CD14-positive monocyte (primary cell): Measurements from ENCODE around the gene OR2T5. TPM values are rescaled to one million over a fixed set of nuclear protein-coding genes. Genes with fewer than 3 reads are reported as not detected.
"Not testable (repeated sequence)": the region's sequence is repeated elsewhere in the genome, so short reads cannot be mapped to it uniquely, and the experiment has no call there.

Experiments
- DNase-seq, 3 donors: peaks; one replicate each; pipeline ENCODE4 v3.0.0-alpha.2; 2011 to 2022
- H2AFZ ChIP-seq: 2 replicates; pipeline ENCODE4 v1.6.0; 2012; ENCODE audit warnings: mild to moderate bottlenecking, low read depth, low read length, inconsistent platforms; ENCODE audit not compliant: insufficient read depth, poor library complexity, severe bottlenecking
- H3K27ac ChIP-seq, 2 donors: 1 replicate in 1 of 2; 2 replicates in 1 of 2; pipeline ENCODE4 v1.5.1; 2012 to 2013; ENCODE audit warnings: low read length in 2 of 2, control low read depth in 1 of 2, inconsistent platforms in 1 of 2, low read depth in 1 of 2, mild to moderate bottlenecking in 1 of 2
- H3K27me3 ChIP-seq, 2 donors: one replicate each; pipeline versions ENCODE4 v1.6.0 to v1.6.1; 2011 to 2013; ENCODE audit warnings: low read length in 2 of 2; ENCODE audit not compliant: control insufficient read depth in 2 of 2, insufficient read depth in 2 of 2
- H3K36me3 ChIP-seq, 2 donors: replicated peaks in 1 of 2; 1 replicate in 1 of 2; 2 replicates in 1 of 2; pipeline versions ENCODE4 v1.5.1 to v1.6.1; 2012 to 2013; ENCODE audit warnings: low read length in 2 of 2, control low read depth in 1 of 2, inconsistent platforms in 1 of 2, mild to moderate bottlenecking in 1 of 2; ENCODE audit not compliant: insufficient read depth in 2 of 2, control insufficient read depth in 1 of 2
- H3K4me1 ChIP-seq, 2 donors: 1 replicate in 1 of 2; 2 replicates in 1 of 2; pipeline versions ENCODE4 v1.5.1 to v1.6.1; 2012 to 2013; ENCODE audit warnings: low read length in 2 of 2, control low read depth in 1 of 2, inconsistent platforms in 1 of 2, mild to moderate bottlenecking in 1 of 2, moderate library complexity in 1 of 2; ENCODE audit not compliant: insufficient read depth in 2 of 2, control insufficient read depth in 1 of 2
- H3K4me2 ChIP-seq: replicated peaks from 2 replicates; pipeline ENCODE3; 2012; ENCODE audit warnings: low read length, moderate library complexity, mild to moderate bottlenecking; ENCODE audit not compliant: poor library complexity, severe bottlenecking; ENCODE audit errors: extremely low read depth
- H3K4me3 ChIP-seq, 3 experiments: fragments of 200-600 bp in 1 of 3; sonication (generic) in 1 of 3; replicated peaks in 1 of 3; 1 replicate in 2 of 3; 2 replicates in 1 of 3; pipeline ENCODE4 v1.5.1; 2011 to 2013; ENCODE audit warnings: low read length in 3 of 3, mild to moderate bottlenecking in 3 of 3, control low read depth in 2 of 3, low read depth in 2 of 3, inconsistent platforms in 1 of 3, moderate library complexity in 1 of 3
- H3K79me2 ChIP-seq: 2 replicates; pipeline ENCODE4 v1.6.0; 2012; ENCODE audit warnings: mild to moderate bottlenecking, control low read depth, inconsistent platforms, low read length, moderate library complexity; ENCODE audit not compliant: insufficient read depth
- H3K9ac ChIP-seq: 2 replicates; pipeline ENCODE4 v1.6.0; 2017; ENCODE audit warnings: low read length, mild to moderate bottlenecking; ENCODE audit not compliant: insufficient read depth, poor library complexity, severe bottlenecking
- H3K9me3 ChIP-seq, 2 donors: replicated peaks in 1 of 2; 1 replicate in 1 of 2; 2 replicates in 1 of 2; pipeline versions ENCODE4 v1.5.1 to v1.6.1; 2012 to 2013; ENCODE audit warnings: low read length in 2 of 2, control low read depth in 1 of 2; ENCODE audit not compliant: control insufficient read depth in 1 of 2, insufficient read depth in 1 of 2
- H4K20me1 ChIP-seq: 2 replicates; pipeline ENCODE4 v1.6.0; 2012; ENCODE audit warnings: mild to moderate bottlenecking, low read length, control low read depth, moderate library complexity; ENCODE audit not compliant: insufficient read depth
- H3K27ac Mint-ChIP-seq, 7 donors: one replicate each; pipeline ENCODE4 v1.8.0; 2020; ENCODE audit warnings: mild to moderate bottlenecking in 7 of 7, mixed read lengths in 7 of 7, moderate library complexity in 6 of 7, inconsistent platforms in 2 of 7
- H3K27me3 Mint-ChIP-seq, 3 donors: one replicate each; pipeline ENCODE4 v1.8.0; 2021 to 2022; ENCODE audit warnings: low read depth in 3 of 3, mild to moderate bottlenecking in 3 of 3, mixed read lengths in 3 of 3, moderate library complexity in 3 of 3, inconsistent platforms in 1 of 3
- H3K36me3 Mint-ChIP-seq, 2 donors: one replicate each; pipeline ENCODE4 v1.8.0; 2020; ENCODE audit warnings: mixed read lengths in 2 of 2, inconsistent platforms in 1 of 2, mild to moderate bottlenecking in 1 of 2
- H3K4me1 Mint-ChIP-seq: one replicate; pipeline ENCODE4 v1.8.0; 2020; ENCODE audit warnings: mild to moderate bottlenecking, mixed read lengths
- H3K4me3 Mint-ChIP-seq, 2 donors: one replicate each; pipeline ENCODE4 v1.8.0; 2020; ENCODE audit warnings: mild to moderate bottlenecking in 2 of 2, mixed read lengths in 2 of 2, moderate library complexity in 1 of 2
- H3K9me3 Mint-ChIP-seq, 7 donors: one replicate each; pipeline ENCODE4 v1.8.0; 2020 to 2022; ENCODE audit warnings: mixed read lengths in 7 of 7, mild to moderate bottlenecking in 6 of 7, moderate library complexity in 6 of 7, inconsistent platforms in 2 of 7
- WGBS: methylation state at CpG from one replicate; pipeline ENCODE4 v1.1.5; 2013; ENCODE audit warnings: missing lambda C conversion rate; ENCODE audit not compliant: insufficient coverage; 5-methylcytosine and 5-hydroxymethylcytosine counted together
- intact Hi-C, 2 donors: fragments of 100-400 bp; cut with micrococcal nuclease; formaldehyde crosslinking; loops; one replicate each; pipeline versions ENCODE4 v1.15.0 to v1.15.1; 2023
- polyA plus RNA-seq, 3 donors: library from polyadenylated mRNA; depleted of rRNA in 1 of 3; unstranded in 2 of 3; stranded (reverse) in 1 of 3; fragments of 300-500 nt in 2 of 3; fragments of >200 nt in 1 of 3; fragmentation: Illumina TruSeq in 2 of 3; gene quantifications; 1 replicate in 2 of 3; 2 replicates in 1 of 3; pipeline ENCODE4 v1.2.3, GENCODE V29; 2012 to 2021
- TF ChIP-seq, protein P1 (sequence below): fragments of 200-600 bp; IDR thresholded peaks from one replicate; pipeline ENCODE4 v1.8.0; 2022; ENCODE audit warnings: antibody characterized with exemption, mild to moderate bottlenecking

The OR2T5 gene
- polyA plus RNA-seq, 3 donors = not detected

DNA sequence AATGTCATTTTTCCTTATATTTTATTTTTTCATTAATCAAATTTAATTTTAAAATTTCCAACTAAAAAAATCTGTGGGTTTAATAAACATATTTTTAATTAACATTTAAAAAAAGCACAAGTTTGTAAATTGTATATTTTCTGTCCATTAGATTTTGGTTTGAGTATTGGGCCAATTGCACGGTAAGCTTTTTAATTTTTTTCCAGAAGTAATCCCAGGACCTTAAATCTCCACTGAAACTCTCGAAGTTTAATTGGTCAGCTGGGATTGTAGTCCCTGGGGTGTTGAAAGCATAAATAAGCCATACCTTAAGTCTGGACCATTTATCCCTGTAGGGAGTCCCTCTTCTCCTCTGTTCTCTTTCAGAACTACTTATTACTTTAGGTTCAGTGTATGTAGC, 19.4 kb downstream of the OR2T5 start, which contains the start of gene OR2G6:
Gene OR2G6 (plus strand): TSS at position 301 of the 400 bp plus-strand sequence. CDS start 13,574 bp downstream, outside the sequence.
- H3K4me3 Mint-ChIP-seq, H3K9me3 Mint-ChIP-seq, H3K4me3 ChIP-seq, H3K27me3 ChIP-seq, H3K79me2 ChIP-seq, H3K4me1 ChIP-seq, H3K36me3 ChIP-seq, H3K9me3 ChIP-seq, H3K27ac ChIP-seq, H3K36me3 Mint-ChIP-seq, H3K9ac ChIP-seq, H3K4me1 Mint-ChIP-seq, H3K4me2 ChIP-seq, H2AFZ ChIP-seq, DNase-seq, H3K27ac Mint-ChIP-seq, H3K27me3 Mint-ChIP-seq, intact Hi-C loops, H4K20me1 ChIP-seq: not testable (repeated sequence)
- WGBS = no CpG with 5 or more reads among the region's 2 CpGs

- H3K27me3 ChIP-seq, H3K27ac Mint-ChIP-seq, H3K79me2 ChIP-seq, H3K4me1 Mint-ChIP-seq, H4K20me1 ChIP-seq, H3K27ac ChIP-seq, H3K36me3 Mint-ChIP-seq, DNase-seq, H3K9me3 Mint-ChIP-seq, H3K4me3 ChIP-seq, H2AFZ ChIP-seq, H3K27me3 Mint-ChIP-seq, H3K4me1 ChIP-seq, intact Hi-C loops, H3K4me3 Mint-ChIP-seq, H3K9me3 ChIP-seq, H3K4me2 ChIP-seq, H3K9ac ChIP-seq, H3K36me3 ChIP-seq: not testable (repeated sequence)
Observed at GRCh38 chr1:248510217-248510616, 21.8 kb downstream of the OR2T5 start.

DNA sequence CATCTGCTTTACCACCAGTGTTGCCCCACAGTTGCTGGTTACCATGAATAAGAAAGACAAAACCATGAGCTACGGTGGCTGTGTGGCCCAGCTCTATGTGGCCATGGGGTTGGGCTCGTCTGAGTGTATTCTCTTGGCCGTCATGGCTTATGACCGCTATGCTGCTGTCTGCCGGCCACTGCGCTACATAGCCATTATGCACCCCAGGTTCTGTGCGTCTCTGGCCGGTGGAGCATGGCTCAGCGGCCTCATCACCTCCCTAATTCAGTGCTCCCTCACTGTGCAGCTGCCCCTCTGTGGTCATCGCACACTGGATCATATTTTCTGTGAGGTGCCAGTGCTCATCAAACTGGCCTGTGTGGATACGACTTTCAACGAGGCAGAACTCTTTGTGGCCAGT, 33.5 kb downstream of the OR2T5 start:
- Histone ChIP-seq H3K9ac (no peak overlapping the region), H3K4me1 (no peaks in the 10 kb centered on the region), H4K20me1 (no peaks in the 10 kb centered on the region), H3K4me2 (no peak overlapping the region), H2AFZ (no peak overlapping the region), H3K27ac (no peak overlapping the region), H3K4me3 (no peak overlapping the region), H3K79me2 (no peaks in the 10 kb centered on the region), H3K36me3 (no peaks in the 10 kb centered on the region), H3K27me3 (no peaks in the 10 kb centered on the region), H3K9me3 (no peaks in the 10 kb centered on the region)
- peaks cover 0 to 15% (median 11%) of the 10 kb centered on the region in 7 donors for H3K9me3 Mint-ChIP-seq
- TF ChIP-seq, protein P1, sequence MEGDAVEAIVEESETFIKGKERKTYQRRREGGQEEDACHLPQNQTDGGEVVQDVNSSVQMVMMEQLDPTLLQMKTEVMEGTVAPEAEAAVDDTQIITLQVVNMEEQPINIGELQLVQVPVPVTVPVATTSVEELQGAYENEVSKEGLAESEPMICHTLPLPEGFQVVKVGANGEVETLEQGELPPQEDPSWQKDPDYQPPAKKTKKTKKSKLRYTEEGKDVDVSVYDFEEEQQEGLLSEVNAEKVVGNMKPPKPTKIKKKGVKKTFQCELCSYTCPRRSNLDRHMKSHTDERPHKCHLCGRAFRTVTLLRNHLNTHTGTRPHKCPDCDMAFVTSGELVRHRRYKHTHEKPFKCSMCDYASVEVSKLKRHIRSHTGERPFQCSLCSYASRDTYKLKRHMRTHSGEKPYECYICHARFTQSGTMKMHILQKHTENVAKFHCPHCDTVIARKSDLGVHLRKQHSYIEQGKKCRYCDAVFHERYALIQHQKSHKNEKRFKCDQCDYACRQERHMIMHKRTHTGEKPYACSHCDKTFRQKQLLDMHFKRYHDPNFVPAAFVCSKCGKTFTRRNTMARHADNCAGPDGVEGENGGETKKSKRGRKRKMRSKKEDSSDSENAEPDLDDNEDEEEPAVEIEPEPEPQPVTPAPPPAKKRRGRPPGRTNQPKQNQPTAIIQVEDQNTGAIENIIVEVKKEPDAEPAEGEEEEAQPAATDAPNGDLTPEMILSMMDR = no peak
- no peak for DNase-seq
- H3K27ac Mint-ChIP-seq = no peak overlapping the region
- H3K27me3 Mint-ChIP-seq = no peaks in the 10 kb centered on the region
- intact Hi-C loops = no loop called here
- H3K36me3 Mint-ChIP-seq = no peaks in the 10 kb centered on the region
- H3K4me1 Mint-ChIP-seq = no peaks in the 10 kb centered on the region
- 91% methylated on average over 11 of the region's 12 CpGs for WGBS
- no peak overlapping the region for H3K4me3 Mint-ChIP-seq

GRCh38 chr1:248537449-248537848, 49.1 kb downstream of the OR2T5 start:
- H3K4me3 Mint-ChIP-seq, H3K4me3 ChIP-seq, H3K27me3 Mint-ChIP-seq, H4K20me1 ChIP-seq, H3K9me3 ChIP-seq, H3K27ac ChIP-seq, H3K9me3 Mint-ChIP-seq, H3K79me2 ChIP-seq, H3K4me1 Mint-ChIP-seq, H3K27ac Mint-ChIP-seq, H3K9ac ChIP-seq, H3K36me3 ChIP-seq, H3K4me1 ChIP-seq, DNase-seq, H2AFZ ChIP-seq, H3K4me2 ChIP-seq, H3K27me3 ChIP-seq, H3K36me3 Mint-ChIP-seq, intact Hi-C loops: not testable (repeated sequence)
